HepG2 (cell line): ENCODE measurements around the gene FOXR1. TPM values are rescaled to one million over a fixed set of nuclear protein-coding genes. Genes with fewer than 3 reads are reported as not detected.

Source experiments
- CBX1 ChIP-seq: IDR thresholded peaks from one replicate; pipeline ENCODE4 v1.6.1; 2016; ENCODE audit warnings: antibody characterized with exemption, low read depth
- DNMT1 ChIP-seq: sonication (generic); formaldehyde crosslinking; IDR thresholded peaks from 2 replicates; pipeline ENCODE4 v1.5.1; 2020; ENCODE audit warnings: mild to moderate bottlenecking, missing genetic modification reagents
- ERF ChIP-seq: IDR thresholded peaks from 2 replicates; pipeline ENCODE4 v1.6.1; 2018; ENCODE audit warnings: missing biosample characterization, missing genetic modification reagents
- FOSL1 ChIP-seq: sonication (generic); formaldehyde crosslinking; IDR thresholded peaks from 2 replicates; pipeline ENCODE4 v1.9.0; 2021; ENCODE audit warnings: missing genetic modification reagents, borderline replicate concordance
- HCFC1 ChIP-seq: fragments of 150-350 bp; IDR thresholded peaks from 2 replicates; pipeline ENCODE4 v1.6.1; 2014; ENCODE audit warnings: low read depth, low read length
- HDAC2 ChIP-seq: sonication (generic); formaldehyde crosslinking; IDR thresholded peaks from 2 replicates; pipeline ENCODE4 v1.4.0; 2020; ENCODE audit warnings: missing genetic modification reagents
- HNRNPLL ChIP-seq: fragments of 200-400 bp; formaldehyde crosslinking; IDR thresholded peaks from 2 replicates; pipeline ENCODE4 v1.6.1; 2017; ENCODE audit warnings: mild to moderate bottlenecking, low read depth, low read length; ENCODE audit not compliant: poor library complexity, severe bottlenecking
- KLF9 ChIP-seq: IDR thresholded peaks from 2 replicates; pipeline ENCODE4 v1.6.1; 2016; ENCODE audit warnings: low read depth
- MEIS1 ChIP-seq: sonication (generic); formaldehyde crosslinking; IDR thresholded peaks from 2 replicates; pipeline ENCODE4 v1.9.0; 2021; ENCODE audit warnings: mild to moderate bottlenecking, missing genetic modification reagents, moderate library complexity, borderline replicate concordance
- NR2F1 ChIP-seq, 2 experiments: fragments of 450-650 bp in 1 of 2; formaldehyde crosslinking in 1 of 2; IDR thresholded peaks; 2 replicates each; pipeline versions ENCODE4 v1.5.0 to v1.6.1; 2016 to 2020; ENCODE audit warnings: mild to moderate bottlenecking in 1 of 2, missing compliant biosample characterization in 1 of 2, missing genetic modification reagents in 1 of 2, moderate library complexity in 1 of 2
- PAX8 ChIP-seq: sonication (generic); formaldehyde crosslinking; IDR thresholded peaks from 2 replicates; pipeline ENCODE4 v1.8.0; 2022; ENCODE audit warnings: mild to moderate bottlenecking, missing genetic modification reagents, borderline replicate concordance
- SCMH1 ChIP-seq: sonication (generic); formaldehyde crosslinking; IDR thresholded peaks from 2 replicates; pipeline ENCODE4 v1.9.0; 2021; ENCODE audit warnings: missing genetic modification reagents, mild to moderate bottlenecking, borderline replicate concordance
- SMAD1 ChIP-seq: sonication (generic); formaldehyde crosslinking; IDR thresholded peaks from 2 replicates; pipeline ENCODE4 v1.4.0; 2020; ENCODE audit warnings: missing genetic modification reagents, low read depth, mild to moderate bottlenecking, borderline replicate concordance
- TBP ChIP-seq: sonication (generic); formaldehyde crosslinking; IDR thresholded peaks from 2 replicates; pipeline ENCODE4 v1.5.0; 2020; ENCODE audit warnings: missing genetic modification reagents
- TBX3 ChIP-seq: fragments of 450-650 bp; IDR thresholded peaks from 2 replicates; pipeline ENCODE4 v1.6.1; 2017; ENCODE audit warnings: antibody characterized with exemption, mild to moderate bottlenecking, inconsistent platforms, borderline replicate concordance
- TRIM22 ChIP-seq: fragments of 450-650 bp; IDR thresholded peaks from 2 replicates; pipeline ENCODE4 v1.6.1; 2017
- XBP1 ChIP-seq: sonication (generic); formaldehyde crosslinking; IDR thresholded peaks from 2 replicates; pipeline ENCODE4 v1.5.0; 2020; ENCODE audit warnings: missing genetic modification reagents
- ZBTB21 ChIP-seq: sonication (generic); formaldehyde crosslinking; IDR thresholded peaks from 2 replicates; pipeline ENCODE4 v1.4.0; 2020; ENCODE audit warnings: missing genetic modification reagents
- ZEB1 ChIP-seq: IDR thresholded peaks from 2 replicates; pipeline ENCODE4 v1.6.1; 2012; ENCODE audit warnings: mild to moderate bottlenecking, low read depth, inconsistent platforms; ENCODE audit not compliant: insufficient replicate concordance
- ZNF639 ChIP-seq: conservative IDR thresholded peaks from 2 replicates; pipeline ENCODE4 v1.6.1; 2018; ENCODE audit warnings: missing genetic modification reagents
- ZSCAN9 ChIP-seq: IDR thresholded peaks from 2 replicates; pipeline ENCODE4 v1.6.1; 2016; ENCODE audit warnings: borderline replicate concordance
- polyA plus RNA-seq, 8 experiments: library from polyadenylated mRNA; depleted of rRNA in 3 of 8; stranded (reverse) in 7 of 8; unstranded in 1 of 8; fragments of >200 nt; fragmentation: Illumina TruSeq in 4 of 8; extraction: Trizol in 4 of 8; gene quantifications; 2 replicates each; pipeline versions ENCODE4 v1.2.1 to v1.2.3, GENCODE V29; 2011 to 2016; ENCODE audit warnings: low read depth in 4 of 8, missing spikeins in 1 of 8, mixed read lengths in 1 of 8; ENCODE audit not compliant: insufficient read depth in 1 of 8
- total RNA-seq, 5 experiments: library from RNA; depleted of rRNA; stranded (reverse); fragments of >200 nt; fragmentation: Illumina TruSeq; extraction: Trizol; gene quantifications; 2 replicates each; pipeline ENCODE4 v1.2.3, GENCODE V29; 2016; ENCODE audit warnings: low read depth in 1 of 5
- TF ChIP-seq, protein P1 (sequence below): sonication (generic); formaldehyde crosslinking; IDR thresholded peaks from 2 replicates; pipeline ENCODE4 v1.5.0; 2020; ENCODE audit warnings: mild to moderate bottlenecking, missing genetic modification reagents
- TF ChIP-seq, protein P2 (sequence below): sonication (generic); formaldehyde crosslinking; IDR thresholded peaks from 2 replicates; pipeline ENCODE4 v1.5.0; 2020; ENCODE audit warnings: mild to moderate bottlenecking, low read depth, missing genetic modification reagents, borderline replicate concordance
- TF ChIP-seq, protein P3 (sequence below): sonication (generic); formaldehyde crosslinking; IDR thresholded peaks from 2 replicates; pipeline ENCODE4 v1.8.1; 2023; ENCODE audit warnings: missing genetic modification reagents, inconsistent platforms, borderline replicate concordance

Gene FOXR1
- total and polyA plus RNA-seq, 2 of the 13 experiments (the other 11 are each of a cell fraction or from before 2014, with no cell fraction given), result not detected

GRCh38 chr11:118924591-118925585, 46.7 kb upstream of the FOXR1 start (continued):
- TF ChIP-seq TBX3, result no peak
- TF ChIP-seq KLF9 (CRISPR knock-in tag), result no peak
- TF ChIP-seq HNRNPLL, result no peak
- TF ChIP-seq, protein P1, sequence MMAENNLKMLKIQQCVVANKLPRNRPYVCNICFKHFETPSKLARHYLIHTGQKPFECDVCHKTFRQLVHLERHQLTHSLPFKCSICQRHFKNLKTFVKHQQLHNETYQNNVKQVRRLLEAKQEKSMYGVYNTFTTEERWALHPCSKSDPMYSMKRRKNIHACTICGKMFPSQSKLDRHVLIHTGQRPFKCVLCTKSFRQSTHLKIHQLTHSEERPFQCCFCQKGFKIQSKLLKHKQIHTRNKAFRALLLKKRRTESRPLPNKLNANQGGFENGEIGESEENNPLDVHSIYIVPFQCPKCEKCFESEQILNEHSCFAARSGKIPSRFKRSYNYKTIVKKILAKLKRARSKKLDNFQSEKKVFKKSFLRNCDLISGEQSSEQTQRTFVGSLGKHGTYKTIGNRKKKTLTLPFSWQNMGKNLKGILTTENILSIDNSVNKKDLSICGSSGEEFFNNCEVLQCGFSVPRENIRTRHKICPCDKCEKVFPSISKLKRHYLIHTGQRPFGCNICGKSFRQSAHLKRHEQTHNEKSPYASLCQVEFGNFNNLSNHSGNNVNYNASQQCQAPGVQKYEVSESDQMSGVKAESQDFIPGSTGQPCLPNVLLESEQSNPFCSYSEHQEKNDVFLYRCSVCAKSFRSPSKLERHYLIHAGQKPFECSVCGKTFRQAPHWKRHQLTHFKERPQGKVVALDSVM (CRISPR knock-in tag), result no peak
- no peak for TF ChIP-seq TBP (CRISPR knock-in tag)
- no peak for TF ChIP-seq CBX1
- TF ChIP-seq MEIS1 (CRISPR knock-in tag), result no peak
- peak; percentile 45; the same call in 1 of the 2 replicates for TF ChIP-seq ERF
- TF ChIP-seq ZNF639, result no peak
- no peak for TF ChIP-seq HDAC2
- TF ChIP-seq ZBTB21 (CRISPR knock-in tag), result no peak
- TF ChIP-seq ZEB1, result no peak
- TF ChIP-seq XBP1 (CRISPR knock-in tag), result no peak
- TF ChIP-seq NR2F1 (CRISPR knock-in tag; IDR thresholded peaks at IDR 0.05), result no peak
- no peak for TF ChIP-seq ZSCAN9 (CRISPR knock-in tag)
- TF ChIP-seq SMAD1 (CRISPR knock-in tag), result no peak
- TF ChIP-seq SCMH1 (CRISPR knock-in tag), result no peak
- TF ChIP-seq, protein P2, sequence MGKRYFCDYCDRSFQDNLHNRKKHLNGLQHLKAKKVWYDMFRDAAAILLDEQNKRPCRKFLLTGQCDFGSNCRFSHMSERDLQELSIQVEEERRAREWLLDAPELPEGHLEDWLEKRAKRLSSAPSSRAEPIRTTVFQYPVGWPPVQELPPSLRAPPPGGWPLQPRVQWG, result no peak
- no peak for TF ChIP-seq FOSL1
- TF ChIP-seq HCFC1, result peak; percentile 75
- no peak for TF ChIP-seq DNMT1
- TF ChIP-seq TRIM22, result no peak
- TF ChIP-seq, protein P3, sequence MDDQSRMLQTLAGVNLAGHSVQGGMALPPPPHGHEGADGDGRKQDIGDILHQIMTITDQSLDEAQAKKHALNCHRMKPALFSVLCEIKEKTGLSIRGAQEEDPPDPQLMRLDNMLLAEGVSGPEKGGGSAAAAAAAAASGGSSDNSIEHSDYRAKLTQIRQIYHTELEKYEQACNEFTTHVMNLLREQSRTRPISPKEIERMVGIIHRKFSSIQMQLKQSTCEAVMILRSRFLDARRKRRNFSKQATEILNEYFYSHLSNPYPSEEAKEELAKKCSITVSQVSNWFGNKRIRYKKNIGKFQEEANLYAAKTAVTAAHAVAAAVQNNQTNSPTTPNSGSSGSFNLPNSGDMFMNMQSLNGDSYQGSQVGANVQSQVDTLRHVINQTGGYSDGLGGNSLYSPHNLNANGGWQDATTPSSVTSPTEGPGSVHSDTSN (CRISPR knock-in tag), result no peak
- no peak for TF ChIP-seq PAX8
